IPS-NIHi7 (cell line): ENCODE data around the gene MRC1.

Experiments used
- DNase-seq: peaks from one replicate; pipeline ENCODE4 v3.0.0; 2012; ENCODE audit warnings: mixed read lengths; ENCODE audit errors: extremely low spot score

MRC1 gene

GRCh38 chr10:17847585-17848296 is 38.6 kb downstream of the MRC1 start:
- no peak for DNase-seq

GRCh38 chr10:17848646-17849045 is 39.5 kb downstream of the MRC1 start:
- no peak for DNase-seq

- DNase-seq = no peak
Observed at GRCh38 chr10:17850501-17850900, 41.4 kb downstream of the MRC1 start.

GRCh38 chr10:17851611-17852010 is 42.5 kb downstream of the MRC1 start:
- DNase-seq = no peak

GRCh38 chr10:17854044-17854652 is 45.0 kb downstream of the MRC1 start:
- DNase-seq = no peak

GRCh38 chr10:17857040-17857439 is 47.9 kb downstream of the MRC1 start:
- DNase-seq = no peak

GRCh38 chr10:17859492-17860156 is 50.5 kb downstream of the MRC1 start:
- no peak for DNase-seq

- no peak for DNase-seq
Observed at GRCh38 chr10:17861760-17862159, 52.6 kb downstream of the MRC1 start.

GRCh38 chr10:17865351-17865750 is 56.2 kb downstream of the MRC1 start:
- no peak for DNase-seq

- DNase-seq = no peak
Observed at GRCh38 chr10:17866346-17866745, 57.2 kb downstream of the MRC1 start.

GRCh38 chr10:17867056-17867455 is 57.9 kb downstream of the MRC1 start:
- DNase-seq = no peak

GRCh38 chr10:17871036-17871435 is 61.9 kb downstream of the MRC1 start:
- no peak for DNase-seq

- peak; percentile 26 for DNase-seq
Observed at GRCh38 chr10:17872191-17873091, 63.3 kb downstream of the MRC1 start.

GRCh38 chr10:17873946-17874345 is 64.8 kb downstream of the MRC1 start:
- no peak for DNase-seq

- no peak for DNase-seq
Observed at GRCh38 chr10:17877121-17877520, 68.0 kb downstream of the MRC1 start.

GRCh38 chr10:17878896-17879295 is 69.7 kb downstream of the MRC1 start:
- DNase-seq = no peak

- no peak for DNase-seq
Observed at GRCh38 chr10:17880601-17881000, 71.5 kb downstream of the MRC1 start.

- no peak for DNase-seq
Observed at GRCh38 chr10:17882557-17882956, 73.4 kb downstream of the MRC1 start.

GRCh38 chr10:17883621-17884020 is 74.5 kb downstream of the MRC1 start:
- DNase-seq = no peak

GRCh38 chr10:17888189-17888588 is 79.0 kb downstream of the MRC1 start:
- DNase-seq = no peak

GRCh38 chr10:17891435-17891834 is 82.3 kb downstream of the MRC1 start:
- no peak for DNase-seq

GRCh38 chr10:17904564-17904963 is 95.4 kb downstream of the MRC1 start:
- DNase-seq = no peak
